ENCODE results near the gene PNPO. TPM values are rescaled to one million over a fixed set of nuclear protein-coding genes. Genes with fewer than 3 reads are reported as not detected.

PNPO gene
- total and polyA plus RNA-seq, 2 of the 13 experiments (the other 11 are each of a cell fraction or from before 2014, with no cell fraction given), result 47.9 to 63.3 TPM

GRCh38 chr17:47948706-47949196, 7.4 kb downstream of the PNPO start (continued):
- TF ChIP-seq, protein P1, sequence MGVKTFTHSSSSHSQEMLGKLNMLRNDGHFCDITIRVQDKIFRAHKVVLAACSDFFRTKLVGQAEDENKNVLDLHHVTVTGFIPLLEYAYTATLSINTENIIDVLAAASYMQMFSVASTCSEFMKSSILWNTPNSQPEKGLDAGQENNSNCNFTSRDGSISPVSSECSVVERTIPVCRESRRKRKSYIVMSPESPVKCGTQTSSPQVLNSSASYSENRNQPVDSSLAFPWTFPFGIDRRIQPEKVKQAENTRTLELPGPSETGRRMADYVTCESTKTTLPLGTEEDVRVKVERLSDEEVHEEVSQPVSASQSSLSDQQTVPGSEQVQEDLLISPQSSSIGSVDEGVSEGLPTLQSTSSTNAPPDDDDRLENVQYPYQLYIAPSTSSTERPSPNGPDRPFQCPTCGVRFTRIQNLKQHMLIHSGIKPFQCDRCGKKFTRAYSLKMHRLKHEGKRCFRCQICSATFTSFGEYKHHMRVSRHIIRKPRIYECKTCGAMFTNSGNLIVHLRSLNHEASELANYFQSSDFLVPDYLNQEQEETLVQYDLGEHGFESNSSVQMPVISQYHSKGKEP (CRISPR knock-in tag; IDR thresholded peaks at IDR 0.05), result no peak
- peak; percentile 67 for TF ChIP-seq MXD4 (CRISPR knock-in tag; IDR thresholded peaks at IDR 0.05)
- no peak for TF ChIP-seq ZBTB37 (CRISPR knock-in tag; IDR thresholded peaks at IDR 0.05)
- no peak for TF ChIP-seq MED8 (CRISPR knock-in tag; IDR thresholded peaks at IDR 0.05; ENCODE audit: insufficient replicate concordance)
- TF ChIP-seq SP2 (CRISPR knock-in tag; IDR thresholded peaks at IDR 0.05), result 0 out of 2 replicates have a peak, but pooled peaks have one; percentile 47
- no peak for TF ChIP-seq ZSCAN30 (CRISPR knock-in tag; IDR thresholded peaks at IDR 0.05)
- no peak for TF ChIP-seq HHEX (CRISPR knock-in tag; IDR thresholded peaks at IDR 0.05)
- TF ChIP-seq, protein P2, sequence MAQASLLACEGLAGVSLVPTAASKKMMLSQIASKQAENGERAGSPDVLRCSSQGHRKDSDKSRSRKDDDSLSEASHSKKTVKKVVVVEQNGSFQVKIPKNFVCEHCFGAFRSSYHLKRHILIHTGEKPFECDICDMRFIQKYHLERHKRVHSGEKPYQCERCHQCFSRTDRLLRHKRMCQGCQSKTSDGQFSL (CRISPR knock-in tag; IDR thresholded peaks at IDR 0.05), result no peak
- TF ChIP-seq CC2D1A (CRISPR knock-in tag; IDR thresholded peaks at IDR 0.05), result no peak
- TF ChIP-seq ZMYM4 (CRISPR knock-in tag; IDR thresholded peaks at IDR 0.05), result no peak
- TF ChIP-seq SMARCC2 (IDR thresholded peaks at IDR 0.05), result no peak
- no peak for TF ChIP-seq KLF6 (CRISPR knock-in tag; IDR thresholded peaks at IDR 0.05)
- no peak for TF ChIP-seq ZNF781 (CRISPR knock-in tag; IDR thresholded peaks at IDR 0.05; ENCODE audit: borderline replicate concordance, not compliant biosample characterization)
- 0 out of 2 replicates have a peak, but pooled peaks have one; percentile 52 for TF ChIP-seq ZZZ3 (CRISPR knock-in tag; IDR thresholded peaks at IDR 0.05; ENCODE audit: borderline replicate concordance)
- TF ChIP-seq ZNF615 (CRISPR knock-in tag; IDR thresholded peaks at IDR 0.05; ENCODE audit: borderline replicate concordance), result 0 out of 2 replicates have a peak, but pooled peaks have one; percentile 67
- no peak; the same call in none of the 2 replicates for TF ChIP-seq KDM2A (CRISPR knock-in tag; IDR thresholded peaks at IDR 0.05; ENCODE audit: borderline replicate concordance, low read depth)
- TF ChIP-seq, protein P3, sequence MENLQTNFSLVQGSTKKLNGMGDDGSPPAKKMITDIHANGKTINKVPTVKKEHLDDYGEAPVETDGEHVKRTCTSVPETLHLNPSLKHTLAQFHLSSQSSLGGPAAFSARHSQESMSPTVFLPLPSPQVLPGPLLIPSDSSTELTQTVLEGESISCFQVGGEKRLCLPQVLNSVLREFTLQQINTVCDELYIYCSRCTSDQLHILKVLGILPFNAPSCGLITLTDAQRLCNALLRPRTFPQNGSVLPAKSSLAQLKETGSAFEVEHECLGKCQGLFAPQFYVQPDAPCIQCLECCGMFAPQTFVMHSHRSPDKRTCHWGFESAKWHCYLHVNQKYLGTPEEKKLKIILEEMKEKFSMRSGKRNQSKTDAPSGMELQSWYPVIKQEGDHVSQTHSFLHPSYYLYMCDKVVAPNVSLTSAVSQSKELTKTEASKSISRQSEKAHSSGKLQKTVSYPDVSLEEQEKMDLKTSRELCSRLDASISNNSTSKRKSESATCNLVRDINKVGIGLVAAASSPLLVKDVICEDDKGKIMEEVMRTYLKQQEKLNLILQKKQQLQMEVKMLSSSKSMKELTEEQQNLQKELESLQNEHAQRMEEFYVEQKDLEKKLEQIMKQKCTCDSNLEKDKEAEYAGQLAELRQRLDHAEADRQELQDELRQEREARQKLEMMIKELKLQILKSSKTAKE (CRISPR knock-in tag; IDR thresholded peaks at IDR 0.05; ENCODE audit: borderline replicate concordance), result no peak
- peak; percentile 94 for TF ChIP-seq PITX1 (CRISPR knock-in tag; IDR thresholded peaks at IDR 0.05)
- no peak for TF ChIP-seq KLF12 (CRISPR knock-in tag; IDR thresholded peaks at IDR 0.05; ENCODE audit: borderline replicate concordance)
- peak; percentile 75 for TF ChIP-seq ZBTB7B (CRISPR knock-in tag; IDR thresholded peaks at IDR 0.05)
- no peak for TF ChIP-seq SRSF9 (IDR thresholded peaks at IDR 0.05; ENCODE audit: borderline replicate concordance, insufficient read depth, low read depth, low read length, poor library complexity, severe bottlenecking)
- TF ChIP-seq AGO2 (optimal IDR thresholded peaks at IDR 0.05; ENCODE audit: low read depth, low read length), result no peak
- peak; percentile 89 for TF ChIP-seq RARA (CRISPR knock-in tag; IDR thresholded peaks at IDR 0.05)
- TF ChIP-seq ZNF543 (CRISPR knock-in tag; IDR thresholded peaks at IDR 0.05), result no peak
- TF ChIP-seq ZNF891 (CRISPR knock-in tag; IDR thresholded peaks at IDR 0.05), result no peak
- no peak for TF ChIP-seq NAIF1 (CRISPR knock-in tag; IDR thresholded peaks at IDR 0.05; ENCODE audit: borderline replicate concordance)
